Urinary bladder (tissue), 4 donors: ENCODE measurements around the gene RBPMS2. TPM values are rescaled to one million over a fixed set of nuclear protein-coding genes. Genes with fewer than 3 reads are reported as not detected.
"Not testable (repeated sequence)": the region's sequence is repeated elsewhere in the genome, so short reads cannot be mapped to it uniquely, and the experiment has no call there.

Source experiments
- DNase-seq: peaks from one replicate; pipeline ENCODE4 v3.0.0-alpha.2; 2015; ENCODE audit errors: extremely low spot score
- H3K27ac ChIP-seq: one replicate; pipeline ENCODE4 v1.5.1; 2013; ENCODE audit warnings: low read depth, mild to moderate bottlenecking, moderate library complexity
- H3K36me3 ChIP-seq: one replicate; pipeline ENCODE4 v1.6.1; 2013; ENCODE audit warnings: mild to moderate bottlenecking, moderate library complexity; ENCODE audit not compliant: insufficient read depth
- H3K4me1 ChIP-seq: one replicate; pipeline ENCODE4 v1.6.1; 2013; ENCODE audit warnings: mild to moderate bottlenecking, moderate library complexity; ENCODE audit not compliant: insufficient read depth
- H3K4me3 ChIP-seq: one replicate; pipeline ENCODE4 v1.5.1; 2013; ENCODE audit warnings: low read depth, low read length
- WGBS: extraction: QIAGEN DNeasy Blood & Tissue Kit; methylation state at CpG from one replicate; pipeline ENCODE4 v1.1.7; 2013; 5-methylcytosine and 5-hydroxymethylcytosine counted together
- polyA plus RNA-seq: library from polyadenylated mRNA; stranded (reverse); fragments of 200-250 nt; gene quantifications from one replicate; pipeline ENCODE4 v1.2.3, GENCODE V29; 2013
- total RNA-seq: library from RNA; depleted of rRNA; stranded (reverse); fragments of >200 nt; gene quantifications from one replicate; pipeline ENCODE4 v1.2.3, GENCODE V29; 2014
- donor health status: healthy with polysubstance abuse.
- donor health status: healthy.

Gene RBPMS2
- total and polyA plus RNA-seq, 2 donors, result 4.0 to 90.9 TPM

- no peaks in the 10 kb centered on the region for H3K36me3 ChIP-seq
- H3K4me1 ChIP-seq, result peaks cover 2% of the 10 kb centered on the region
- no peak overlapping the region for H3K4me3 ChIP-seq
- no peak overlapping the region for H3K27ac ChIP-seq
- DNase-seq, result no peak
- 49% methylated on average over 2 of the region's 2 CpGs for WGBS
Measured at GRCh38 chr15:64804619-64805018, 29.2 kb upstream of the RBPMS2 start.

GRCh38 chr15:64803526-64803925 is 28.1 kb upstream of the RBPMS2 start:
- no peak overlapping the region for H3K4me3 ChIP-seq
- 93% methylated on average over 1 of the region's 1 CpG for WGBS
- no peak overlapping the region for H3K27ac ChIP-seq
- H3K36me3 ChIP-seq, result no peaks in the 10 kb centered on the region
- H3K4me1 ChIP-seq, result peaks cover 2% of the 10 kb centered on the region
- no peak for DNase-seq

DNA sequence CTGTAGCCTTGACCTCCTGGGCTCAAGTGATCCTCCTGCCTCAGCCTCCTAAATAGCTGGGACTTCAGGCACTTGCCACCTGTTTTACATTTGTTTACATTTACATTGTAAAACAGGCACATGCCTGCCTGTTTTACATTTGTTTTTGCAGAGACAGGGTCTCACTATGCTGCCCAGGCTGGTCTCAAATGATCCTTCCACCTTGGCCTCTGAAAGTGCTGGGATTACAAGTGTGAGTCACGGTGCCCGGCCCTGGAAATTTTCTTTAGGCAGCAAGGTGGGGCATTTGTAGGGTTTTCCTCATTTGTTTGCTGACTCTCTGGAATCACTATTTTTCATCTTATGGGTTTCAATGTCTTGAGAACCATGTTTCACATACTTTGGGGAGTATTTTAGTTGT is 25.1 kb upstream of the RBPMS2 start:
- peaks cover 2% of the 10 kb centered on the region for H3K4me1 ChIP-seq
- no peaks in the 10 kb centered on the region for H3K36me3 ChIP-seq
- WGBS, result 90% methylated on average over 2 of the region's 2 CpGs
- H3K4me3 ChIP-seq, result no peak overlapping the region
- no peak for DNase-seq
- no peak overlapping the region for H3K27ac ChIP-seq

- not testable (repeated sequence) for H3K4me3 ChIP-seq, H3K4me1 ChIP-seq, DNase-seq, H3K36me3 ChIP-seq, H3K27ac ChIP-seq
- WGBS, result 92% methylated on average over 15 of the region's 29 CpGs
Measured at GRCh38 chr15:64798905-64799304, 23.5 kb upstream of the RBPMS2 start.

DNA sequence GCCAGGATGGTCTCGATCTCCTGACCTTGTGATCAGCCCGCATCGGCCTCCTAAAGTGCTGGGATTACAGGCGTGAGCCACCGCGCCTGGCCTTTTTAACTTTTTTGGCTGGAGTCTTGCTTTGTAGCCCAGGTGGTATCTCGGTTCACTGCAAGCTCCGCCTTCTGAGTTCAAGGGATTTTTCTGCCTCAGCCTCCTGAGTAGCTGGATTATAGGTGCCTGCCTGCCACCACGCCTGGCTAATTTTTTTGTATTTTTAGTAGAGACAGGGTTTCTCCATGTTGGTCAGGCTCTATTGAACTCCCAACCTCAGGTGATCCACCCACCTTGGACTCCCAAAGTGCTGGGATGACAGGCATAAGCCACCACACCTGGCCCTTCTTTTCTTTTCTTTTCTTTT is 20.5 kb upstream of the RBPMS2 start:
- H3K4me1 ChIP-seq, H3K4me3 ChIP-seq, H3K27ac ChIP-seq, DNase-seq, H3K36me3 ChIP-seq: not testable (repeated sequence)
- WGBS, result 90% methylated on average over 9 of the region's 9 CpGs

GRCh38 chr15:64795299-64795698 is 19.9 kb upstream of the RBPMS2 start:
- not testable (repeated sequence) for H3K36me3 ChIP-seq, H3K4me3 ChIP-seq, DNase-seq, H3K27ac ChIP-seq, H3K4me1 ChIP-seq
- WGBS, result 95% methylated on average over 7 of the region's 7 CpGs

DNA sequence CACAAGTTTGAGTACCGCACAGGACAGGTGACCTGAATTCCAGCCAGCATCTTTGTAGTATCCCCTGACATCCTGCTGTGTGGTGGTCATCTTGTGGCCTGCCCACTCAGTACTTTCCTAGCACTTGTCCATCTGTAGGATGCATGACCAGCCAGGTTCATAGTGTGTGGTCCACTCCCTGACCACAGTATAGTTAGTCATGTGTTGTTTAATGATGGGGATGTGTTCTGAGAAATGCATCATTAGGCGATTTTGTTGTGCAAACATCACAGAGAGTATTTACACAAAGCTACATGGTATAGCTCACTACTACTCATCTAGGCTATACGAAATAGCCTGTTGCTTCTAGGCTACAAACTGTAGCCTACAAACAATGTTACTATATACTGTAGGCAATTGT is 16.9 kb upstream of the RBPMS2 start:
- Histone ChIP-seq H3K4me1 (no peaks in the 10 kb centered on the region), H3K4me3 (no peak overlapping the region), H3K27ac (no peak overlapping the region), H3K36me3 (no peaks in the 10 kb centered on the region)
- DNase-seq, result no peak
- 87% methylated on average over 3 of the region's 3 CpGs for WGBS

- Histone ChIP-seq H3K36me3 (no peaks in the 10 kb centered on the region), H3K27ac (no peak overlapping the region), H3K4me1 (no peaks in the 10 kb centered on the region), H3K4me3 (no peak overlapping the region)
- no peak for DNase-seq
- WGBS, result 22% methylated on average over 4 of the region's 4 CpGs
Measured at GRCh38 chr15:64791401-64791800, 16.0 kb upstream of the RBPMS2 start.

DNA sequence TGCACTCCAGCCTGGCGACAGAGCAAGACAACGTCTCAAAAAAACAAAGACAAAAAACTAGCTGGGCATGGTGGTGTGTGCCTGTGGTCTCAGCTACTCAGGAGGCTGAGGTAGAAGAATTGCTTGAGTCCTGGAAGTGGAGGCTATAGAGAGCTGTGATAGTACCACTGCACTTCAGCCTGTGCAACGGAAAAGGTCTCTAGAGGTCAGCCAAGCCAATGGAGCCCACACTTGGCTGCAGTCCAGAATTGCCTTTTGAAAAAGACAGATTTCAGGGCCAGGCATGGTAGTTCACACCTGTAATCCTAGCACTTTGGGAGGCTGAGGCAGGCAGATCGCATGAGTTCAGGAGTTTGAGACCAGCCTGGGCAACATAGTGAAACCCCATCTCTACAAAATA is 8.4 kb upstream of the RBPMS2 start:
- 94% methylated on average over 4 of the region's 4 CpGs for WGBS

DNA sequence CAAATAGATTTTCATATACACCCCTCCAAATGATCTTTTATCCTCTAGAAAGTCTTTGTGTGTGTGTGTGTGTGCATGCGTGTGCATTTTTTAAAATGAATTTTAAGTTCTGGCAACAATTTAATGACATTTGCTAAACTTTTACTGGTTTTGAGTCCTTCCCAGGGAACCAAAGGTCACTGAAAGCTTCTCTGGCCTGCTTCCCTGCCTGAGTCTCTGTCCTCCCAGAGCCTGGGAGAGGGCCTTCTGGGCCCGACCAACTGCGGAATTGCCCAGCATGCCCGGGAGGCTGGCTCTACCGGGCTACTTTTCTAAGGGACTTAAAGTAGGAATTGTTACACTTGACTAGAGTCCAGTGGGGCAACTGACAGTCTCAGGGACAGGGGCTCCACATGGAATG is 7.4 kb upstream of the RBPMS2 start:
- no peak overlapping the region for H3K4me3 ChIP-seq

More for the DNA sequence above, 8.4 kb upstream of the RBPMS2 start:
- no peak for DNase-seq
- no peaks in the 10 kb centered on the region for H3K4me1 ChIP-seq
- no peaks in the 10 kb centered on the region for H3K36me3 ChIP-seq
- no peak overlapping the region for H3K4me3 ChIP-seq
- H3K27ac ChIP-seq, result no peak overlapping the region

GRCh38 chr15:64781299-64781698 is 5.9 kb upstream of the RBPMS2 start:
- no peaks in the 10 kb centered on the region for H3K4me1 ChIP-seq
- no peak overlapping the region for H3K27ac ChIP-seq
- H3K4me3 ChIP-seq, result no peak overlapping the region
- 86% methylated on average over 6 of the region's 6 CpGs for WGBS
- DNase-seq, result no peak
- no peaks in the 10 kb centered on the region for H3K36me3 ChIP-seq

More for the DNA sequence above, 7.4 kb upstream of the RBPMS2 start:
- no peak for DNase-seq
- WGBS, result 78% methylated on average over 5 of the region's 5 CpGs
- Histone ChIP-seq H3K4me1 (no peaks in the 10 kb centered on the region), H3K27ac (no peak overlapping the region), H3K36me3 (no peaks in the 10 kb centered on the region)

- no peak for DNase-seq
- Histone ChIP-seq H3K4me3 (no peak overlapping the region), H3K36me3 (no peaks in the 10 kb centered on the region), H3K4me1 (peaks cover 1% of the 10 kb centered on the region), H3K27ac (no peak overlapping the region)
- 82% methylated on average over 8 of the region's 8 CpGs for WGBS
Measured at GRCh38 chr15:64780600-64781156, 5.3 kb upstream of the RBPMS2 start.

DNA sequence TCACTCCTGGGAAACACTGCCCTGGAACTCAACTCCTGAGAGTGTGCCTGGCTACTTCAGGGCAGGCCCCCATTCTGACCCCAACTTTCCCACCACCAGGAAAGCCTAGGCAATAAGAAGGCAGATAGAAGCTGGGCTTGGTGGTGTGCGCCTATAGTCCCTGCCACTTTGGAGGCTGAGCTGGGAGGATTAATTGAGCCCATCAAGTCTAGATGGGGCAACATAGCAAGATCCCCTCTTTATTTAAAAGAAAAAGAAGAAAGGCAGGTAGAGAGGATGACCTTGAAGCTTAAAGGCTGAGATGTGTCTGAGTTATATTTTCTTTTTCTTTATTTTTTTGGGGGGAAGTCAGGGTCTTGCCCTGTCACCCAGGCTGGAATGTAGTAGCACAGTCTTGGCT is 4.2 kb upstream of the RBPMS2 start:
- WGBS, result 98% methylated on average over 1 of the region's 1 CpG
- Histone ChIP-seq H3K27ac (no peak overlapping the region), H3K4me1 (peaks cover 1% of the 10 kb centered on the region), H3K4me3 (no peak overlapping the region), H3K36me3 (no peaks in the 10 kb centered on the region)
- DNase-seq, result no peak

DNA sequence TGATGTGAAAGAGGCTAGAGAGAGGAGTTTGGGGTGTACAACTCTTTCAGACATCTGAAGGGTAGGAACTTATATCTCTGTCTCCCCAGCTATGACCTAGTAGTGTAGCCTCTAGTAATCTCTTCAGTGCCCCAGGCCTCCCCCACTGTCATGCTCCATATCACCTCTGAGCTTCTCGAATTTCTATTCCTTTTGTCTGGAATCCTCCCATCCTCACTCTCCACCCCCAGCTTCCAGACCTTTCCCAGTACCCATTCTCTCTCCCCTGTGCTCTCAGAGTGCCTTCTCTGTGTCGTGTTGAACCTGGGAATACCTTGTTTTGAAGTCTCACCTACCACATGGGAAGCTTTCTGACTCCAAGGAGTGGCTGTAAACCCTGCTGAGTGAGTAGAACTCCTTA is 3.6 kb upstream of the RBPMS2 start:
- H3K27ac ChIP-seq, result no peak overlapping the region
- DNase-seq, result no peak
- H3K4me3 ChIP-seq, result no peak overlapping the region
- peaks cover 1% of the 10 kb centered on the region for H3K4me1 ChIP-seq
- 86% methylated on average over 2 of the region's 2 CpGs for WGBS
- H3K36me3 ChIP-seq, result no peaks in the 10 kb centered on the region

GRCh38 chr15:64776402-64776786 is 1.0 kb upstream of the RBPMS2 start:
- Histone ChIP-seq H3K4me1 (peaks cover 1% of the 10 kb centered on the region), H3K36me3 (no peaks in the 10 kb centered on the region), H3K4me3 (peak overlapping the region; percentile 79), H3K27ac (peak overlapping the region; percentile 43)
- WGBS, result 14% methylated on average over 25 of the region's 25 CpGs
- DNase-seq, result no peak
